NAMALWA (cell line): ENCODE measurements around the gene VASP.
A peak's percentile ranks its signal among the peaks of the same experiment; 100 is the strongest.

ENCODE experiments used
- DNase-seq: peaks from one replicate; pipeline ENCODE4 v3.0.0-alpha.2; 2015; ENCODE audit warnings: low spot score

VASP gene

GRCh38 chr19:45514376-45515051, 7.2 kb downstream of the VASP start:
- DNase-seq = no peak

DNA sequence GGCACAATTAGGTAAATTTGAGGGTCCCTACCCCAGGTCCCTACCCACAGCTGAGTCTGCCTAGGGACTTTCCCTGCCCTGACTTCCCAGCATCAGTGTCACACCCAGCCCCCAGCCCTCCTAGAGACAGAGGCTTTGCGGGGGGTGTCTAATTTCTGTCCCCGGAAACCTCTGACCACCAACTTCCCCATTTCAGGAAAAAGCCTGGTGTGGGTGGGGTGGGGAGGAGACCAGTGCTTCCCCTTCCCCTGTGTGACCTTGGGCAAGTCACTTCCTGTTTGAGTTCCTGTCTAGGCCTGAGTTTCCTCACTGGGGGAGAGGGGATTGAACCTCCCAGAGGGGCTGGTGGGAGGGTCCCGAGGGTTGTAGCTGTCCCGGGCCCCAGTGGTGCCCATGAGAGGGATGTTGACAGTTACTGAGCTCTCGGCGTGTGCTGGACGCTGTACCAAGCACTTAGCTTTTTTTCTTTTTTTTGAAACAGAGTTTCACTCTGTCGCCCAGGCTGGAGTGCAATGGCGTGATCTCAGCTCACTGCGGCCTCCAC, 7.9 kb downstream of the VASP start:
- DNase-seq = peak; percentile 62

DNA sequence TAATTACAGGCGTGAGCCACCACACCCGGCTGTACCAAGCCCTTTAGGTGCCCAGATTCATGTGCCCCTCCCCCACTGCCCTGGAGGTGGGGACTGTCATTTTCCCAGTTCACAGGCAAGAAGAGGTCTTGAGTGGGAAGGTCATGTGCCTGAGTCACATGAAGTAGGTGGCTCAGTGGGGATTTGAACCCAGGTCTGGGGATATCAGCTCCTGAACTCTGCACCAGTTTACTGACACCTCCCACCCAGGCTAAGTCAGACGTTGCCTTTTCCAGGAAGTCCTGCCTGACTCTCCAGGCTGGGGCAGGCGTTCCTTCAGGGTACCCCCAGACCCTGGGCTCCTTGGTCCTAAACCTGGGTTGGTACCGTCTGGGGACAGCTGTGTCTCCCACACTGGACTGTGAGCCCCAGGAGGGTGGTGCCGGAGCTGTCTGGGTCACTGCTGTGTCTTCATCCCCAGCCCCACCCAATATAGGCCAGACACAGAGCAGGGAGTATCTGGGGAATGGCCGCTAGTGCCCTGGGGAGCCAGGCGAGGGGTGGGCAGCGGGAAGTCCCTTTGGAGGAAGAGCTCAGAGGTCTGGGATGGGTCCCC, 8.6 kb downstream of the VASP start:
- no peak for DNase-seq

DNA sequence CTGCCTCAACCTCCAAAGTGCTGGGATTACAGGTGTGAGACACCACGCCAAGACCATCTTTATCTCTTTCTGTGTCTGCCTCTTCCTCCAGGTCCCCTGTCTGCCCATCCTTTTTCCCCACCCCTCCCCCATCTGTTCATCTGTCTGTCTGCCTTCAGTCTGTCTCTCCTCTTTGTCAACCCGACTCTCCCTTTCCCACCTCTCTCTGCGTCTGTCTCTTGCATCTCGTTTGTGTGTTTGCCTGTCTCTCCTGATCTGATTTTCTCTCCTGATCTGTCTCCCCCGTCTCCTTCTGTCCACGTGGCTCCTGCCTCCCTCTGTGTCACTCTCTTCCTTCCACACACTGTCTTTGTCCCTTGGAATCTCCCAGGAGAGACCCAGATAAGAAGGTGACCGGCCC, 10.0 kb downstream of the VASP start:
- DNase-seq = no peak

DNA sequence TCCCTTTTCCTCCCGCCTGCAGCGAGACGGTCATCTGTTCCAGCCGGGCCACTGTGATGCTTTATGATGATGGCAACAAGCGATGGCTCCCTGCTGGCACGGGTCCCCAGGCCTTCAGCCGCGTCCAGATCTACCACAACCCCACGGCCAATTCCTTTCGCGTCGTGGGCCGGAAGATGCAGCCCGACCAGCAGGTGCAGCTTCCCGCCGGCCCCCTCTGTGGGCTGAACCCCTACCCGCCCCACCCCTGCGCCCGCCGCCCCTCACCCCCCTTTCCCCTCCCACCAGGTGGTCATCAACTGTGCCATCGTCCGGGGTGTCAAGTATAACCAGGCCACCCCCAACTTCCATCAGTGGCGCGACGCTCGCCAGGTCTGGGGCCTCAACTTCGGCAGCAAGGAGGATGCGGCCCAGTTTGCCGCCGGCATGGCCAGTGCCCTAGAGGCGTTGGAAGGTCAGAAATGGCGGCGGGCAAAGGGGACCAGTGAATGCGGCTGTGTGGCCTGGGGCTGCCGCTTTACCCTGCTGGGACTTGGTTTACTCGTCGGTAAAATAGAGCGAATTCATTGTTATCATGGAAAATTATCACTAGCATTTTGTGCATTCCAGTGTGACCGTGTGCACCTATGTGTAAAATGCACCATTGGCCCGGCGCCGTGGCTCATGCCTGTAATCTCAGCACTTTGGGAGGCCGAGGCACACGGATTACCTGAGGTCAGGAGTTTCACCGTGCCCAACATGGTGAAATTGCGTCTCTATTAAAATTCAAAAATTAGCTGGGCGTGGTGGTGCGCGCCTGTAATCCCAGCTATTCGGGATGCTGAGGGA, 10.6 kb downstream of the VASP start:
- DNase-seq = no peak

GRCh38 chr19:45518469-45518826, 11.2 kb downstream of the VASP start:
- DNase-seq = no peak

GRCh38 chr19:45522010-45522941, 15.0 kb downstream of the VASP start:
- no peak for DNase-seq

GRCh38 chr19:45523642-45524256, 16.5 kb downstream of the VASP start:
- peak; percentile 92 for DNase-seq

- DNase-seq = no peak
These were observed 17.4 kb downstream of the VASP start for GRCh38 chr19:45524575-45525129.

DNA sequence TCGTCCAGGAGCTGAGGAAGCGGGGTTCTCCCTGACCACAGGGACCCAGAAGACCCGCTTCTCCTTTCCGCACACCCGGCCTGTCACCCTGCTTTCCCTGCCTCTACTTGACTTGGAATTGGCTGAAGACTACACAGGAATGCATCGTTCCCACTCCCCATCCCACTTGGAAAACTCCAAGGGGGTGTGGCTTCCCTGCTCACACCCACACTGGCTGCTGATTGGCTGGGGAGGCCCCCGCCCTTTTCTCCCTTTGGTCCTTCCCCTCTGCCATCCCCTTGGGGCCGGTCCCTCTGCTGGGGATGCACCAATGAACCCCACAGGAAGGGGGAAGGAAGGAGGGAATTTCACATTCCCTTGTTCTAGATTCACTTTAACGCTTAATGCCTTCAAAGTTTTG, 18.9 kb downstream of the VASP start:
- no peak for DNase-seq

DNA sequence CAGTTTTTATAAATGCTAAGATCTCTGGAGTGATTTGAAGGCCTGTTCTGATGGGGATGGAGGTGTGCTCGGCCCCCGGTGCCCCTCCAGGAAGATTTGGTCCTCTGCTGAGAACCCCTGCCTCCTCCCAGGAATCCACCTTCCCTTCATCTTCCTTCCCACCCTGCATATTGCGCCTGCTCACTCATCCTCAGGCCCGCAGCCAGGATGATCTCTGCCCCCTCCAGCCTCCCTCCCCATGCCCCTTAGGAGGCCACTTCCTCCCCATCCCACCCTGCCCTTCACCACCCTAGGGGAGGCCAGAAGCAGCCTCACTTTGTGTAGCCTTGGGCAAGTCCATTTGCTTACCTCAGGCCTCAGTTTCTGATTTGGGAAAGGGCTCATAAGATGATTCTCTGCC, 19.7 kb downstream of the VASP start:
- DNase-seq = no peak

- DNase-seq = no peak
These were observed 20.5 kb downstream of the VASP start for GRCh38 chr19:45527731-45528130.

GRCh38 chr19:45528149-45528743, 21.0 kb downstream of the VASP start:
- DNase-seq = no peak

- DNase-seq = no peak
These were observed 21.6 kb downstream of the VASP start for GRCh38 chr19:45528744-45529419.

DNA sequence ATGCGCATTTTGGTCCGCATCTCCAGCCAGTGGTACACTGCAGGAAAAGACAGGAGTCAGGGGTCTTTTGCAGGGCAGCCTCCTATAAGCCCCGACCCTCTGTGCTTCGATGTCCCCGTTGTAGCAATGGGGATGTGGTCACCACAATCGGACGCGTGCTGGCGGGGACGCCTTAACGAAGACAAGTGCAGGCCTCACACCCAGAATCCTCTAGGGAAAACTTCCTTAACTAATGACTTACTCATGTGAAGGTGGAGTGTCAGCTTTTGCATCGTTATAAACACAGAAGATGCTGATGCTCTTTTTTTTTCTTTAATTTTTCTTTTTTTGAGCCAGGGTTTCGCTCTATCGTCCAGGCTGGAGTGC, 22.1 kb downstream of the VASP start:
- DNase-seq = no peak

- DNase-seq = no peak
These were observed 24.1 kb downstream of the VASP start for GRCh38 chr19:45531349-45531748.

GRCh38 chr19:45539459-45539858, 32.2 kb downstream of the VASP start:
- no peak for DNase-seq

GRCh38 chr19:45542234-45542668, 35.0 kb downstream of the VASP start:
- DNase-seq = no peak

GRCh38 chr19:45547211-45547770, 40.0 kb downstream of the VASP start:
- peak; percentile 33 for DNase-seq
